Adrenal gland (tissue), 12 donors: ENCODE data around the gene NF1. TPM values are rescaled to one million over a fixed set of nuclear protein-coding genes. Genes with fewer than 3 reads are reported as not detected.

Experiments used
- DNase-seq, 7 donors: peaks; one replicate each; pipeline ENCODE4 v3.0.0-alpha.2; 2019 to 2020
- H3K27ac ChIP-seq, 5 donors: fragments of 200-600 bp; sonication (generic) in 4 of 5; 1 replicate in 3 of 5; 2 replicates in 2 of 5; pipeline versions ENCODE4 v1.5.1 to v1.8.0; 2016 to 2020; ENCODE audit warnings: mild to moderate bottlenecking in 1 of 5
- H3K27me3 ChIP-seq: fragments of 200-600 bp; 2 replicates; pipeline ENCODE4 v1.8.0; 2021
- H3K36me3 ChIP-seq, 2 donors: fragments of 200-600 bp; replicated peaks in 1 of 2; 1 replicate in 1 of 2; 2 replicates in 1 of 2; pipeline versions ENCODE4 v1.5.1 to v1.8.0; 2018 to 2022
- H3K4me1 ChIP-seq, 2 donors: fragments of 200-600 bp; replicated peaks in 1 of 2; 1 replicate in 1 of 2; 2 replicates in 1 of 2; pipeline versions ENCODE4 v1.5.1 to v1.8.0; 2018 to 2021
- H3K4me3 ChIP-seq, 4 donors: fragments of 200-600 bp; sonication (generic) in 3 of 4; one replicate each; pipeline ENCODE4 v1.5.1; 2016 to 2018
- H3K9me3 ChIP-seq, 3 donors: fragments of 200-600 bp; sonication (generic) in 1 of 3; replicated peaks in 1 of 3; 1 replicate in 2 of 3; 2 replicates in 1 of 3; pipeline versions ENCODE4 v1.5.1 to v1.8.0; 2016 to 2021
- POLR2A ChIP-seq, 2 donors: fragments of 450-650 bp; IDR thresholded peaks; one replicate each; pipeline ENCODE4 v1.6.1; 2017; ENCODE audit warnings: antibody characterized with exemption in 2 of 2, mild to moderate bottlenecking in 2 of 2, moderate library complexity in 1 of 2
- WGBS, 4 donors: extraction: QIAGEN DNeasy Blood & Tissue Kit in 2 of 4; methylation state at CpG; one replicate each; pipeline versions ENCODE4 v1.1.5 to v1.1.7; 2013 to 2017; 5-methylcytosine and 5-hydroxymethylcytosine counted together
- intact Hi-C, 2 donors: fragments of 100-400 bp; cut with DNase I; formaldehyde crosslinking; loops; one replicate each; pipeline versions ENCODE4 v1.14.1 to v1.15.0; 2022 to 2023
- polyA plus RNA-seq, 3 donors: library from polyadenylated mRNA; stranded (reverse); fragments of 200-250 nt in 2 of 3; fragments of 350-450 nt in 1 of 3; fragmentation: Illumina TruSeq in 1 of 3; extraction: RNeasy Lipid Tissue Mini Kit (QIAGEN cat#74804) in 1 of 3; gene quantifications; one replicate each; pipeline ENCODE4 v1.2.3, GENCODE V29; 2013 to 2014
- total RNA-seq, 9 donors: library from RNA; depleted of rRNA in 4 of 9; stranded (reverse); fragments of >200 nt in 4 of 9; fragments of 120-200 nt in 1 of 9; fragmentation: NEBNext Ultra II Directional in 1 of 9; extraction: Animal tissue kit (Norgen Biotek cat#: 25700) in 1 of 9; gene quantifications; one replicate each; pipeline versions ENCODE4 v1.1.0 to v1.2.4, GENCODE V29; 2013 to 2023
- TF ChIP-seq, protein P1 (sequence below), 6 experiments: fragments of 450-650 bp in 4 of 6; fragments of 200-600 bp in 2 of 6; sonication (generic) in 1 of 6; IDR thresholded peaks; 1 replicate in 5 of 6; 2 replicates in 1 of 6; pipeline versions ENCODE4 v1.5.1 to v1.8.0; 2016 to 2021; ENCODE audit warnings: antibody characterized with exemption in 6 of 6, mild to moderate bottlenecking in 2 of 6, moderate library complexity in 1 of 6
- donor health status: healthy with polysubstance abuse.
- donor health status: Bipolar disorder and iron deficiency.
- donor health status: DM: yes; HTN: yes; CAD: no.
- donor health status: DM: no; HTN: no; CAD: no.
- donor health status: DM: no; HTN: no; CAD: no.
- donor health status: DM: yes; HTN: yes; CAD: no.

NF1 gene
- total and polyA plus RNA-seq, 12 donors: 8.8 to 91.3 (median 53.5) TPM

DNA sequence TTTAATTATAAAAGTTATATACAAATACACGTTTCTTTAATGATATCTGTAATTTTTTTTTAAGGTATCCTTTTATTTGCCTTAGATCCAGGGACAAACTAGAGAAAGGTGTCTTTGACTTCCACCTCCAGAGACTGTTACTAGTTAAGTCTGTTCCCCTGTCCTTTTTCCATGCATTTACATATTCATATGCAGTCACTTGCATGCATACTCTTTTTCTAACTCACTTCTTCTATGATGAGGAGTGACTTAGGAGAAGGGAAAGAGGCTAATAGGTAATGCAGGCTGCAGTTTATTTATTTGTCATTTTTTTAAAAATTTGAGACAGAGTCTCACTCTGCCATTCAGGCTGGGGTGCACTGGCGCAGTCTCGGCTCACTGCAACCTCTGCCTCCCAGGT lies 141.4 kb downstream of the NF1 start:
- Histone ChIP-seq H3K36me3 (peaks cover 0 to 46% of the 10 kb centered on the region in 2 donors), H3K27me3 (no peaks in the 10 kb centered on the region), H3K9me3 (no peaks in the 10 kb centered on the region), H3K4me1 (no peaks in the 10 kb centered on the region), H3K27ac (no peak overlapping the region), H3K4me3 (no peak overlapping the region)
- TF ChIP-seq, protein P1, sequence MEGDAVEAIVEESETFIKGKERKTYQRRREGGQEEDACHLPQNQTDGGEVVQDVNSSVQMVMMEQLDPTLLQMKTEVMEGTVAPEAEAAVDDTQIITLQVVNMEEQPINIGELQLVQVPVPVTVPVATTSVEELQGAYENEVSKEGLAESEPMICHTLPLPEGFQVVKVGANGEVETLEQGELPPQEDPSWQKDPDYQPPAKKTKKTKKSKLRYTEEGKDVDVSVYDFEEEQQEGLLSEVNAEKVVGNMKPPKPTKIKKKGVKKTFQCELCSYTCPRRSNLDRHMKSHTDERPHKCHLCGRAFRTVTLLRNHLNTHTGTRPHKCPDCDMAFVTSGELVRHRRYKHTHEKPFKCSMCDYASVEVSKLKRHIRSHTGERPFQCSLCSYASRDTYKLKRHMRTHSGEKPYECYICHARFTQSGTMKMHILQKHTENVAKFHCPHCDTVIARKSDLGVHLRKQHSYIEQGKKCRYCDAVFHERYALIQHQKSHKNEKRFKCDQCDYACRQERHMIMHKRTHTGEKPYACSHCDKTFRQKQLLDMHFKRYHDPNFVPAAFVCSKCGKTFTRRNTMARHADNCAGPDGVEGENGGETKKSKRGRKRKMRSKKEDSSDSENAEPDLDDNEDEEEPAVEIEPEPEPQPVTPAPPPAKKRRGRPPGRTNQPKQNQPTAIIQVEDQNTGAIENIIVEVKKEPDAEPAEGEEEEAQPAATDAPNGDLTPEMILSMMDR (IDR thresholded peaks at IDR 0.05): no peak
- no peak for TF ChIP-seq POLR2A (IDR thresholded peaks at IDR 0.05)
- no peak for DNase-seq
- intact Hi-C loops: loop anchor here in 1 of 2 donors (10.0 kb wide), 1 partner anchor 139 kb away; no protein-coding TSS in a partner anchor
- whole genome bisulfite sequencing, 4 donors: 90 to 95% (median 93%) methylated on average over 3 of the region's 3 CpGs

DNA sequence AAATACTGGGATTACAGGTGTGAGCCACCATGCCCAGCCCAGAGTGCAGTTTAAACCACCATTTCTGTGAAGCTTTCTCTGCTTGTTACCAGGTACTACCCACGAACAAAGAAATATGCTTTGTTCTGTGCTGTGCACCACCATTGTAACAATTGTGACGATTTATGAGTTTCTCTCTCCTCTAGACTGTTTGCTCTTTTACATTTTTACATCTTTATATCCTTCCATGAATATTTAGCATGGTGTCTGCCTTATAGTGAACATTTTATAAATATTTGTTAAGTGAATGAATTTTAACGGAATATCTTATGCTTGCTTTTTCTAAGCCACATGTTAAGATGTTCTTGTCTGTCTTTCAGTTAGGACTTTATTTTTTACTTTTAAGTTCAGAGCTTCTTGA lies 141.9 kb downstream of the NF1 start:
- no peak overlapping the region for H3K4me3 ChIP-seq
- 88 to 95% (median 94%) methylated on average over 3 of the region's 3 CpGs for WGBS, 4 donors
- H3K27me3 ChIP-seq: no peaks in the 10 kb centered on the region
- no peak overlapping the region for H3K27ac ChIP-seq
- intact Hi-C loops: loop anchor here in 1 of 2 donors (10.0 kb wide), 1 partner anchor 138 kb away; no protein-coding TSS in a partner anchor
- DNase-seq: no peak
- no peak for TF ChIP-seq POLR2A (IDR thresholded peaks at IDR 0.05)
- TF ChIP-seq, protein P1 (IDR thresholded peaks at IDR 0.05): no peak
- H3K9me3 ChIP-seq: no peaks in the 10 kb centered on the region
- peaks cover 0 to 49% of the 10 kb centered on the region in 2 donors for H3K36me3 ChIP-seq
- no peaks in the 10 kb centered on the region for H3K4me1 ChIP-seq

DNA sequence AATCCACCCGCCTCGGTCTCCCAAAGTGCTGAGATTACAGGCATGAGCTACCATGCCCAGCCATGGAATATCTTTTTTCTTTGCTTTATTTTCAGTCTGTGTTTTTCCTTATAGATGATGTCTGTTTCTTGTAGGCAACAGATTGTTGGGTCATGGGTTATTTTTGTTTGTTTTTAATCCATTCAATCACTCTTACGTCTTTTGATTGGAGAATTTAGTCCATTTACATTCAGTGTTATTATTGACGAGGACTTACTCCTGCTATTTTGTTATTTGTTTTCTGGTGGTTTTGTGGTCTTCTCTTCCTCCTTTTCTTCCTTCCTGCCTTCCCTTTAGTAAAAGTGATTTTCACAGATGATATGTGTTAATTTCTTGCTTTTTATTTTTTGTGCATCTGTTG lies 146.3 kb downstream of the NF1 start:
- intact Hi-C loops: no loop called here
- Histone ChIP-seq H3K27ac (no peak overlapping the region), H3K36me3 (peaks cover 0 to 48% of the 10 kb centered on the region in 2 donors), H3K9me3 (no peaks in the 10 kb centered on the region), H3K4me3 (no peak overlapping the region), H3K4me1 (no peaks in the 10 kb centered on the region), H3K27me3 (no peaks in the 10 kb centered on the region)
- no peak for DNase-seq
- WGBS, 4 donors: 88 to 97% (median 94%) methylated on average over 4 of the region's 4 CpGs
- TF ChIP-seq, protein P1 (IDR thresholded peaks at IDR 0.05): no peak
- TF ChIP-seq POLR2A (IDR thresholded peaks at IDR 0.05): no peak

DNA sequence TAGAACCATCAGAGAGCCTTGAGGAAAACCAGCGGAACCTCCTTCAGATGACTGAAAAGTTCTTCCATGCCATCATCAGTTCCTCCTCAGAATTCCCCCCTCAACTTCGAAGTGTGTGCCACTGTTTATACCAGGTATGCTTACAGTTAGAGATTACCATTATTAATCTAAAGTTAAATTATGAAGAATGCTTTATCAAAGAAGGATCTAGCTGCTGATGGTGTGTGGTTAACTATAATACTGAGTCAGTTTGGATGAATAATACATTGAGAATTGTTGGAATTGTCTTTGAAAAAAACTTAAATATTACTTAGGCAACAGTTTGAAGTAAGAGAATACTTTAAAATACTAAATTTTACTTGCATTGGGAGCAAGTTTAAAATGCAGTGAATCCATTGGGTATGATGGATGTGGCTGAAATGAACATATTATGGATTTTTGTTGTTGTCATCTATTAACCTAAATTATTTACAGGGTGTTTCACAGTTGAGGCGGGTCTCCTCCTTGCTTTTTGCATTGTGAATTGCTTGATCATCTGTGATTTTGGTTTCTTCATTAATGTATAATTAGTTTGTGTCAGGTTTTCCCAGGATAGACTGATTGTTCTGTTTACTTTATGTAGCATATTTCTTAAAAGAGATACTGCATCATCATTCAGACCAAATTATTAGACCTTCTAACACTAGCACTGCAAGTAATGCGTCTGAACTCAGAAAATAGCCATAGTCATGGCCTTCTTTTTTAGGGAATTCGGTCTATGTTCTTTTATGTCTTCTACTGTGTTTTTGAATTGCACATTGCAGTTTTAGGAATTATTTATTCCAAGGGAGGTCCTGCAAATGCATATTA lies 154.4 kb downstream of the NF1 start:
- H3K27ac ChIP-seq: no peak overlapping the region
- TF ChIP-seq, protein P1 (IDR thresholded peaks at IDR 0.05): no peak
- no peak for TF ChIP-seq POLR2A (IDR thresholded peaks at IDR 0.05)
- 97 to 98% (median 97%) methylated on average over 5 of the region's 5 CpGs for WGBS, 4 donors
- intact Hi-C loops: no loop called here
- H3K4me3 ChIP-seq: no peak overlapping the region
- DNase-seq: no peak
- H3K4me1 ChIP-seq: peaks cover 3 to 27% of the 10 kb centered on the region in 2 donors
- no peaks in the 10 kb centered on the region for H3K27me3 ChIP-seq
- H3K9me3 ChIP-seq: no peaks in the 10 kb centered on the region
- peaks cover 0 to 7% of the 10 kb centered on the region in 2 donors for H3K36me3 ChIP-seq
